Dermis lymphatic vessel endothelial cell (primary cell): ENCODE data around the gene HSD17B11. TPM values are rescaled to one million over a fixed set of nuclear protein-coding genes. Genes with fewer than 3 reads are reported as not detected.

Experiments used
- total RNA-seq: library from RNA; depleted of rRNA; stranded (reverse); fragments of >200 nt; gene quantifications from 2 replicates; pipeline ENCODE4 v1.2.1, GENCODE V29; 2014

HSD17B11 gene
- total RNA-seq = 54.6 and 69.1 TPM in 2 replicates

DNA sequence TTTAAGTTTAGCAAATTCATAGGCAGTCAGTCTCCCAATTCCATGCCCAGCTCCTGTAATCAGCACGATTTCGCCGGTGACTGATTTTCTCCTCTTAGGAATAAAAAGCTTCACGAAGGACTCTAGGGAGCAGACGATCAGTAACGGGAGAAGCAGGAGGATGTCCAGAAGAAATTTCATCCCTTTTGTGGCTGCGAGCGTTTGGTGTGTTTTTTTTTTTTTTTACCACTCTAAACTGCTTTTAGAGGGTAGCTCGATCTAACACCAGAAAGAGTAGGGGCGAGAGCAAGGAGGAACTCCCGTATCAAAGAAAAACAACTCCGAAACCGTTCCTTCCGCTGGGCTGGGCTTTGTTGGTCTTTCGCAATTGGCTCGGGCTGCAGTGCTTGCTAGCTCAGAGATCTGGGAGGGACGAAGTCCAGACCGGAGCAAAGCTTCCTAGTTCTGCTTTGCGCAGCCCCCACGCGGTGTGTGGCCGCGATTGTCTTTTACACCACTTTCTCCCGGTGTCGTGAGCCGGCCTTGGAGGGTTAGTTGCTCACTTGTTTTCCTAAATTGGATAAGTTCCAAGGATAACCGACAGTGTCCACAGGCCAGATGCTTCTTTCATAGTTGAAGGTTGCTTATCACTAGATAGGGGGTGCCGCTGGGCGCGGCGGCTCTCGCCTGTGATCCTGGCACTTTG lies at the start of gene HSD17B11:
HSD17B11 (minus strand) TSS at position 298 of the 685 bp plus-strand sequence; CDS start at position 180, 118 bp downstream.

DNA sequence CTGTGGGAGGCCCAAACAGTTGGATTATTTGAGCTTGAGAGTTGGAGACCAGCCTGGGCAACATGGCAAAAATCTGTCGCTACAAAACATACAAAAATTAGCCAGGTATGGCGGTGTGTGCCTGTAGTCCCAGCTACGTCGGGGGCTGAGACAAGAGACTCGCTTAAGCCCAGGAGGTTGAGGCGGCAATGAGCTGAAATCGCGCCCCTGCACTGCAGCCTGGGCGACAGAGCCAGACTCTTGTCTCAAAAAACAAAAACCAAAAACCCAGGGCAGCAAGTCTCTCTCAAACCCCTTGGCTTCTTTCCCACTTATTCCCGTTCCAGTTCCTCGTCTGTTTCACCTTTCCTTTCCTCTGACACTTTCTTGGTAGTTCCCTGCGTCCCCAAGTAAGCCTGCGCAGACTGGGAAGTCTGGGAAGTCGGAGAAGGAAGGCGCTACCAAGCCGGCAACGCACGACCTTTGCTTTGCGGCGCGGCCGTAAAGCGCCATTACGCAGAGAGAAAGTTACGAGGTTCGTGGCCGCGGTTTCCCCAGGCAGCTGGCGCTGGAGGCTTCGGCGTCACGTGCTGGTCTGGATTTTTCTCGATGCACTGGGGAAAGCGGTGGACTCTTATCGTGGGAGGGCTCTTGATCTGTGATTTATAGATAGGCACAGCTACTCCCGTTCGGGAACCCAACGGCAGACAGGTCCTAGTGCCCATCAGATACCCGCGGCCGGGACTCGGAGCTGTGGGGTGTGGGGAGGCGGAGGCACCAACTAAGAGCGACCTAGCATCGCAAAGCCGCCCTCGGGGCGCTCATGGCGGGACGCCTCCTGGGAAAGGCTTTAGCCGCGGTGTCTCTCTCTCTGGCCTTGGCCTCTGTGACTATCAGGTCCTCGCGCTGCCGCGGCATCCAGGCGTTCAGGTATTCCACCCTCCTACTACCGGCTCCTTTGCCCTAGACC lies 31.4 kb upstream of the HSD17B11 start, which contains the start of gene NUDT9:
NUDT9 (plus strand) TSS at position 470 of the 949 bp plus-strand sequence; CDS start at position 803, 333 bp downstream.

GRCh38 chr4:87322754-87323153 lies 68.2 kb downstream of the HSD17B11 start, which contains the start of gene HSD17B13:
HSD17B13 (minus strand) TSS chr4:87322882; CDS start chr4:87322841, 41 bp downstream.

Other genes starting within 250 kb of the HSD17B11 start
- gene KLHL8, start 170.6 kb downstream of the HSD17B11 start, total RNA-seq = 9.8 and 10.5 TPM in 2 replicates
- under 0.01 and 0.09 TPM in 2 replicates for gene HSD17B13, start 68.3 kb downstream of the HSD17B11 start, total RNA-seq
- 15.4 and 17.2 TPM in 2 replicates for gene NUDT9, start 31.4 kb upstream of the HSD17B11 start, total RNA-seq
- gene SPARCL1, start 138.2 kb upstream of the HSD17B11 start, total RNA-seq = 0.87 and 1.5 TPM in 2 replicates
- gene DSPP, start 217.3 kb upstream of the HSD17B11 start, total RNA-seq = not detected in 2 replicates